Tongue (tissue), 2 donors: ENCODE data around the gene BMERB1. TPM values are rescaled to one million over a fixed set of nuclear protein-coding genes. Genes with fewer than 3 reads are reported as not detected.
"Not testable (repeated sequence)": the region's sequence is repeated elsewhere in the genome, so short reads cannot be mapped to it uniquely, and the experiment has no call there.

Source experiments
- DNase-seq: peaks from one replicate; pipeline ENCODE4 v3.0.0-alpha.2; 2015
- total RNA-seq: library from RNA; depleted of rRNA; stranded (reverse); fragments of >200 nt; gene quantifications from one replicate; pipeline ENCODE4 v1.2.3, GENCODE V29; 2014

The BMERB1 gene
- total RNA-seq, 1 donor from 2014 or later, result 31.4 TPM

- DNase-seq, result no peak
Observed at GRCh38 chr16:15426796-15427195, 7.6 kb upstream of the BMERB1 start.

GRCh38 chr16:15427648-15428239 lies 6.6 kb upstream of the BMERB1 start:
- peak; percentile 87 for DNase-seq

- DNase-seq, result not testable (repeated sequence)
Observed at GRCh38 chr16:15430884-15431283, 3.5 kb upstream of the BMERB1 start.

- DNase-seq, result peak; percentile 6
Observed at GRCh38 chr16:15434079-15434424, 336 bp upstream of the BMERB1 start.

- DNase-seq, result peak; percentile 17
Observed at GRCh38 chr16:15435216-15435864, 952 bp downstream of the BMERB1 start.

GRCh38 chr16:15439102-15439501 lies 4.7 kb downstream of the BMERB1 start:
- DNase-seq, result no peak

- no peak for DNase-seq
Observed at GRCh38 chr16:15439521-15439920, 5.1 kb downstream of the BMERB1 start.

GRCh38 chr16:15440852-15441251 lies 6.5 kb downstream of the BMERB1 start:
- no peak for DNase-seq

- not testable (repeated sequence) for DNase-seq
Observed at GRCh38 chr16:15442140-15442539, 7.8 kb downstream of the BMERB1 start.

GRCh38 chr16:15443753-15444152 lies 9.4 kb downstream of the BMERB1 start:
- no peak for DNase-seq

- DNase-seq, result no peak
Observed at GRCh38 chr16:15444264-15444663, 9.9 kb downstream of the BMERB1 start.

- DNase-seq, result no peak
Observed at GRCh38 chr16:15445450-15445849, 11.1 kb downstream of the BMERB1 start.

- DNase-seq, result no peak
Observed at GRCh38 chr16:15446901-15447300, 12.5 kb downstream of the BMERB1 start.

- peak; percentile 10 for DNase-seq
Observed at GRCh38 chr16:15450624-15451023, 16.2 kb downstream of the BMERB1 start.

GRCh38 chr16:15451098-15451731 lies 16.8 kb downstream of the BMERB1 start:
- DNase-seq, result no peak

GRCh38 chr16:15452246-15452855 lies 18.0 kb downstream of the BMERB1 start:
- no peak for DNase-seq

GRCh38 chr16:15453296-15453695 lies 18.9 kb downstream of the BMERB1 start:
- DNase-seq, result not testable (repeated sequence)

- not testable (repeated sequence) for DNase-seq
Observed at GRCh38 chr16:15454933-15455332, 20.5 kb downstream of the BMERB1 start.

GRCh38 chr16:15457400-15457799 lies 23.0 kb downstream of the BMERB1 start:
- DNase-seq, result no peak

GRCh38 chr16:15457958-15458357 lies 23.6 kb downstream of the BMERB1 start:
- no peak for DNase-seq

- DNase-seq, result no peak
Observed at GRCh38 chr16:15459791-15460190, 25.4 kb downstream of the BMERB1 start.

GRCh38 chr16:15460601-15461000 lies 26.2 kb downstream of the BMERB1 start:
- DNase-seq, result no peak

GRCh38 chr16:15461376-15461775 lies 27.0 kb downstream of the BMERB1 start:
- DNase-seq, result no peak
